ENCODE results near the gene SCAI. TPM values are rescaled to one million over a fixed set of nuclear protein-coding genes. Genes with fewer than 3 reads are reported as not detected.
A peak's percentile ranks its signal among the peaks of the same experiment; 100 is the strongest.

Gene SCAI
- total and polyA plus RNA-seq, 9 of the 15 experiments (the other 6 are each of a cell fraction or from before 2014, with no cell fraction given): 0.70 to 12.4 (median 4.2) TPM

- TF ChIP-seq PPARD (CRISPR knock-in tag; IDR thresholded peaks at IDR 0.05) (no peak), TEAD2 (tag; IDR thresholded peaks at IDR 0.05) (no peak), ZNF764 (CRISPR knock-in tag; IDR thresholded peaks at IDR 0.05; ENCODE audit: low read depth) (no peak), ZEB2 (IDR thresholded peaks at IDR 0.05) (0 out of 2 replicates have a peak, but pooled peaks have one; percentile 14), KAT8 (IDR thresholded peaks at IDR 0.05; ENCODE audit: low read depth) (no peak), BDP1 (IDR thresholded peaks at IDR 0.05; ENCODE audit: insufficient read depth, insufficient read length) (no peak), SRF (CRISPR knock-in tag; IDR thresholded peaks at IDR 0.05) (peak in 1 of 2 experiments; percentile 61; a peak in 1 of 4 replicates), GATAD2B (IDR thresholded peaks at IDR 0.05; ENCODE audit: borderline replicate concordance) (no peak), SMARCE1 (IDR thresholded peaks at IDR 0.05) (no peak), CREBBP (IDR thresholded peaks at IDR 0.05; ENCODE audit: low read depth, low read length) (no peak), PKNOX1 (IDR thresholded peaks at IDR 0.05) (peak; percentile 50), ZNF561 (CRISPR knock-in tag; conservative IDR thresholded peaks at IDR 0.05) (no peak), POLR2H (tag; IDR thresholded peaks at IDR 0.05; ENCODE audit: low read depth) (peak; percentile 38; the same call in 1 of the 2 replicates)
- TF ChIP-seq, protein P1, sequence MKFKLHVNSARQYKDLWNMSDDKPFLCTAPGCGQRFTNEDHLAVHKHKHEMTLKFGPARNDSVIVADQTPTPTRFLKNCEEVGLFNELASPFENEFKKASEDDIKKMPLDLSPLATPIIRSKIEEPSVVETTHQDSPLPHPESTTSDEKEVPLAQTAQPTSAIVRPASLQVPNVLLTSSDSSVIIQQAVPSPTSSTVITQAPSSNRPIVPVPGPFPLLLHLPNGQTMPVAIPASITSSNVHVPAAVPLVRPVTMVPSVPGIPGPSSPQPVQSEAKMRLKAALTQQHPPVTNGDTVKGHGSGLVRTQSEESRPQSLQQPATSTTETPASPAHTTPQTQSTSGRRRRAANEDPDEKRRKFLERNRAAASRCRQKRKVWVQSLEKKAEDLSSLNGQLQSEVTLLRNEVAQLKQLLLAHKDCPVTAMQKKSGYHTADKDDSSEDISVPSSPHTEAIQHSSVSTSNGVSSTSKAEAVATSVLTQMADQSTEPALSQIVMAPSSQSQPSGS (CRISPR knock-in tag; IDR thresholded peaks at IDR 0.05): no peak
- TF ChIP-seq, protein P2, sequence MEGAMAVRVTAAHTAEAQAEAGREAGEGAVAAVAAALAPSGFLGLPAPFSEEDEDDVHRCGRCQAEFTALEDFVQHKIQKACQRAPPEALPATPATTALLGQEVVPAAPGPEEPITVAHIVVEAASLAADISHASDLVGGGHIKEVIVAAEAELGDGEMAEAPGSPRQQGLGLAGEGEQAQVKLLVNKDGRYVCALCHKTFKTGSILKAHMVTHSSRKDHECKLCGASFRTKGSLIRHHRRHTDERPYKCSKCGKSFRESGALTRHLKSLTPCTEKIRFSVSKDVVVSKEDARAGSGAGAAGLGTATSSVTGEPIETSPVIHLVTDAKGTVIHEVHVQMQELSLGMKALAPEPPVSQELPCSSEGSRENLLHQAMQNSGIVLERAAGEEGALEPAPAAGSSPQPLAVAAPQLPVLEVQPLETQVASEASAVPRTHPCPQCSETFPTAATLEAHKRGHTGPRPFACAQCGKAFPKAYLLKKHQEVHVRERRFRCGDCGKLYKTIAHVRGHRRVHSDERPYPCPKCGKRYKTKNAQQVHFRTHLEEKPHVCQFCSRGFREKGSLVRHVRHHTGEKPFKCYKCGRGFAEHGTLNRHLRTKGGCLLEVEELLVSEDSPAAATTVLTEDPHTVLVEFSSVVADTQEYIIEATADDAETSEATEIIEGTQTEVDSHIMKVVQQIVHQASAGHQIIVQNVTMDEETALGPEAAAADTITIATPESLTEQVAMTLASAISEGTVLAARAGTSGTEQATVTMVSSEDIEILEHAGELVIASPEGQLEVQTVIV (CRISPR knock-in tag; IDR thresholded peaks at IDR 0.05; ENCODE audit: borderline replicate concordance): no peak
- TF ChIP-seq, protein P3, sequence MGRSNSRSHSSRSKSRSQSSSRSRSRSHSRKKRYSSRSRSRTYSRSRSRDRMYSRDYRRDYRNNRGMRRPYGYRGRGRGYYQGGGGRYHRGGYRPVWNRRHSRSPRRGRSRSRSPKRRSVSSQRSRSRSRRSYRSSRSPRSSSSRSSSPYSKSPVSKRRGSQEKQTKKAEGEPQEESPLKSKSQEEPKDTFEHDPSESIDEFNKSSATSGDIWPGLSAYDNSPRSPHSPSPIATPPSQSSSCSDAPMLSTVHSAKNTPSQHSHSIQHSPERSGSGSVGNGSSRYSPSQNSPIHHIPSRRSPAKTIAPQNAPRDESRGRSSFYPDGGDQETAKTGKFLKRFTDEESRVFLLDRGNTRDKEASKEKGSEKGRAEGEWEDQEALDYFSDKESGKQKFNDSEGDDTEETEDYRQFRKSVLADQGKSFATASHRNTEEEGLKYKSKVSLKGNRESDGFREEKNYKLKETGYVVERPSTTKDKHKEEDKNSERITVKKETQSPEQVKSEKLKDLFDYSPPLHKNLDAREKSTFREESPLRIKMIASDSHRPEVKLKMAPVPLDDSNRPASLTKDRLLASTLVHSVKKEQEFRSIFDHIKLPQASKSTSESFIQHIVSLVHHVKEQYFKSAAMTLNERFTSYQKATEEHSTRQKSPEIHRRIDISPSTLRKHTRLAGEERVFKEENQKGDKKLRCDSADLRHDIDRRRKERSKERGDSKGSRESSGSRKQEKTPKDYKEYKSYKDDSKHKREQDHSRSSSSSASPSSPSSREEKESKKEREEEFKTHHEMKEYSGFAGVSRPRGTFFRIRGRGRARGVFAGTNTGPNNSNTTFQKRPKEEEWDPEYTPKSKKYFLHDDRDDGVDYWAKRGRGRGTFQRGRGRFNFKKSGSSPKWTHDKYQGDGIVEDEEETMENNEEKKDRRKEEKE (IDR thresholded peaks at IDR 0.05; ENCODE audit: borderline replicate concordance in 1 of 2, control insufficient read depth in 1 of 2, low read depth in 2 of 2, low read length in 1 of 2): peak in 1 of 2 experiments; percentile 75; a peak in 1 of 4 replicates
- TF ChIP-seq, protein P4, sequence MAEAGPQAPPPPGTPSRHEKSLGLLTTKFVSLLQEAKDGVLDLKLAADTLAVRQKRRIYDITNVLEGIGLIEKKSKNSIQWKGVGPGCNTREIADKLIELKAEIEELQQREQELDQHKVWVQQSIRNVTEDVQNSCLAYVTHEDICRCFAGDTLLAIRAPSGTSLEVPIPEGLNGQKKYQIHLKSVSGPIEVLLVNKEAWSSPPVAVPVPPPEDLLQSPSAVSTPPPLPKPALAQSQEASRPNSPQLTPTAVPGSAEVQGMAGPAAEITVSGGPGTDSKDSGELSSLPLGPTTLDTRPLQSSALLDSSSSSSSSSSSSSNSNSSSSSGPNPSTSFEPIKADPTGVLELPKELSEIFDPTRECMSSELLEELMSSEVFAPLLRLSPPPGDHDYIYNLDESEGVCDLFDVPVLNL (CRISPR knock-in tag; IDR thresholded peaks at IDR 0.05; ENCODE audit: low read depth): no peak
Measured at GRCh38 chr9:125189361-125190289, 46.3 kb upstream of the SCAI start, which contains the start of gene PPP6C (continued).

Data from K562 (cell line).